OCI-LY3 (cell line): Measurements from ENCODE around the gene SLC27A2.

Experiments
- EZH2phosphoT487 ChIP-seq: fragments of 200-600 bp; shearing (Covaris generic); IDR thresholded peaks from 2 replicates; pipeline ENCODE4 v1.6.1; 2018; ENCODE audit warnings: antibody characterized with exemption, mixed run types, low read depth
- TF ChIP-seq, protein P1 (sequence below): fragments of 200-600, 300-600 bp; sonication (generic); IDR thresholded peaks from 2 replicates; pipeline ENCODE4 v1.5.1; 2014; ENCODE audit warnings: antibody characterized with exemption, low read length, low read depth

DNA sequence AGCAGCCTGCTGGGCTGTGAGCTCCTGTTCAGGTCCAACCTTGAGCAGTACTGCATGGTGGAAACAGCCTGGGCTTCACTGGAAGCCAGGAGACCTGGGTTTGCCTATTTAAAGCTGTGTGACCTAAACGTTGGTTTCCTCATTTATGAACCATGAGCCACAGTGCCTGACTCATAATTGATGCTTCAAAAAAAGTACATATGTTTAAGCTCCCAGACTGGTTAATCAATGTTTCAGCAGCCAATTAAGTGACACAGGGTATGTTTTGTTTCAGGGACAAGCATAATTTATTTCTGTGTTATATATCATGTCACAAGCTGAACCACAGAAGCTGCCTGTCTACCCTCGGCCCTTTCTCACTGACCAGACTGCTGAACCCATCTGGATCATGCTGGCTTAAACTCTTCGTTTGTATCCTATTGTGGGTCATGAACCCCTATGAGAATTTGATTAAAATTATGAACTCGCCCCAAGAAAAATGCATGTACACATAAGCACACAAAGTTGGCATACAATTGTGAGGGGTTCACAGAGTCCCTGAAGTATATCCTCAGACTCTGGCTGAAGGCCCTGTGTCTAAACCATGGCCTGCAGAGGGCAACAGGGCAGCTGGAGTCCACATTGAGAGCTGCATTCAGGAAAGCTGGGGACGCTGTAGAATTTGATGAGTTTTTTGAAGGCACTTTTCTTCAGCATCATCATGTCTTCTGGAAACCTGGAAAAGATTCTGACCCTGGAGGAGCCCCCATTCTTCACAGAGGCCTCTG, 59.9 kb downstream of the SLC27A2 start:
- TF ChIP-seq, protein P1, sequence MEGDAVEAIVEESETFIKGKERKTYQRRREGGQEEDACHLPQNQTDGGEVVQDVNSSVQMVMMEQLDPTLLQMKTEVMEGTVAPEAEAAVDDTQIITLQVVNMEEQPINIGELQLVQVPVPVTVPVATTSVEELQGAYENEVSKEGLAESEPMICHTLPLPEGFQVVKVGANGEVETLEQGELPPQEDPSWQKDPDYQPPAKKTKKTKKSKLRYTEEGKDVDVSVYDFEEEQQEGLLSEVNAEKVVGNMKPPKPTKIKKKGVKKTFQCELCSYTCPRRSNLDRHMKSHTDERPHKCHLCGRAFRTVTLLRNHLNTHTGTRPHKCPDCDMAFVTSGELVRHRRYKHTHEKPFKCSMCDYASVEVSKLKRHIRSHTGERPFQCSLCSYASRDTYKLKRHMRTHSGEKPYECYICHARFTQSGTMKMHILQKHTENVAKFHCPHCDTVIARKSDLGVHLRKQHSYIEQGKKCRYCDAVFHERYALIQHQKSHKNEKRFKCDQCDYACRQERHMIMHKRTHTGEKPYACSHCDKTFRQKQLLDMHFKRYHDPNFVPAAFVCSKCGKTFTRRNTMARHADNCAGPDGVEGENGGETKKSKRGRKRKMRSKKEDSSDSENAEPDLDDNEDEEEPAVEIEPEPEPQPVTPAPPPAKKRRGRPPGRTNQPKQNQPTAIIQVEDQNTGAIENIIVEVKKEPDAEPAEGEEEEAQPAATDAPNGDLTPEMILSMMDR, result no peak
- no peak for TF ChIP-seq EZH2phosphoT487
